GM18907 (cell line): Measurements from ENCODE around the gene NAT16.
A peak's percentile ranks its signal among the peaks of the same experiment; 100 is the strongest.
"Not testable (repeated sequence)": the region's sequence is repeated elsewhere in the genome, so short reads cannot be mapped to it uniquely, and the experiment has no call there.

Source experiments
- ATAC-seq: cut with Tn5 transposase; IDR thresholded peaks from one replicate; pipeline ENCODE4 v1.9.1; 2021; ENCODE audit warnings: mild to moderate bottlenecking, moderate library complexity; ENCODE audit not compliant: unreplicated experiment

The NAT16 gene

DNA sequence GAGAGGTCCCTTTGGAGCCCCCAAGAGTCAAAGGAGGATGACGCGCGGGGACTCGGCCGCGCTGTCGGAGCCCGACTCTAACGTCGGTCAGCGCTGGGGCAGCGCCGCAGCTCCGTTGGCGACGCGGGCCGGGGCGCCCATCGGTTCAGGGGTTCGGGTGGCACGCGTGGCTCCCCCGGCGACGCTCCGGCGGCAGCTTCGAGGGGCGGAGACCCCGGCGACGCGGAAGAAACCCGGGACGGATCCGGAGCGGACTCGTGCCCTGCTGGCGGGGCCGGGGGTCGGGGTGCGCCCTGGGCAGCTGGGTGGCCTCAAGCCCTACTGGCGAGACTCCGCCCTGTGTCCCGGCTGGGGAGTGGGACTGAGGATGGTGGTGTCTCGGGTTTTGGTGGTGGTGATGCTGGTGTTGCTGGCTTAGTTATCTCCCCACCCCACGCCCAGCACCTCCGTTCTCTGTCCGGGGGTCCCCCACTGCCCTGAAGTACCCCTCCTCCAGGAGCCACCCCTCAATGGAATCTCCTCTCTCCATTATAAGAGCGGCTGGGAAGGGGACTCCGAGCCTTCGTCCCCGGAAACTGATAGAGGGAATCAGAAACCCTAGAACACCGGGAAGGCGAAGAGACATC is at the start of gene NAT16:
TSS of gene NAT16 (minus strand) at position 164 of the 626 bp plus-strand sequence. CDS start 5,486 bp downstream, outside the sequence.
- no peak for ATAC-seq

DNA sequence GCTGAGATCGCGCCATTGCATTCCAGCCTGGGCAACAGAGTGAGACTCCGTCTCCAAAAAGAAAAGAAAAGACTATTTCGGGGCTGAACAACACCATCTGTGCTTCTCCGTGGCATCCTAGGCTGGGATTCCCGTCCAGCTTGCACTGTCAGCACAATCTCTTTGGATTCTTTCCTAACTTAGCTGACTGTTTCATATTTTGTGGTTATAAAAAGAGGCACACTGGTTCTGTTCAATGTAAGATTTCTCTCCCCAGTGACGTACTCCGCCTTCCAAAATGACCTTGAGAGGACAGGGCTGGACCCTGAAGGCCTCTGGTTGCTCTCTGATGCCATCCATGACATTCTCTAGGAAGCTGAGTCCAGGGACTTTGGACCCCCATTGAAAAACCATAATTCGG is 46.6 kb upstream of the NAT16 start:
- no peak for ATAC-seq

GRCh38 chr7:101225650-101226049 is 45.6 kb upstream of the NAT16 start:
- ATAC-seq, result no peak

DNA sequence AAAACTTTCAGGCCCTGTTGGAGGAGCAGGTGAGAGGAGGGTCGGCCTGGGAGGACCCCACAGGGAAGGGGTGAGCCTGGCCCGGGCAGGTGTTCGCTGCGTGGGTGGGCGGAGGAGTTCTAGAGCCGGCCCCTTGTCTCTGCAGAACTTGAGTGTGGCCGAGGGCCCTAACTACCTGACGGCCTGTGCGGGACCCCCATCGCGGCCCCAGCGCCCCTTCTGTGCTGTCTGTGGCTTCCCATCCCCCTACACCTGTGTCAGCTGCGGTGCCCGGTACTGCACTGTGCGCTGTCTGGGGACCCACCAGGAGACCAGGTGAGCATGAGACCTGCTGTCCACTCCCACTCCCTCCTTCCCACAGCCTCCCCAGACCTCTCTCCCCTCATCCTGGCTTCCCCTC is 43.4 kb upstream of the NAT16 start:
- ATAC-seq, result no peak

DNA sequence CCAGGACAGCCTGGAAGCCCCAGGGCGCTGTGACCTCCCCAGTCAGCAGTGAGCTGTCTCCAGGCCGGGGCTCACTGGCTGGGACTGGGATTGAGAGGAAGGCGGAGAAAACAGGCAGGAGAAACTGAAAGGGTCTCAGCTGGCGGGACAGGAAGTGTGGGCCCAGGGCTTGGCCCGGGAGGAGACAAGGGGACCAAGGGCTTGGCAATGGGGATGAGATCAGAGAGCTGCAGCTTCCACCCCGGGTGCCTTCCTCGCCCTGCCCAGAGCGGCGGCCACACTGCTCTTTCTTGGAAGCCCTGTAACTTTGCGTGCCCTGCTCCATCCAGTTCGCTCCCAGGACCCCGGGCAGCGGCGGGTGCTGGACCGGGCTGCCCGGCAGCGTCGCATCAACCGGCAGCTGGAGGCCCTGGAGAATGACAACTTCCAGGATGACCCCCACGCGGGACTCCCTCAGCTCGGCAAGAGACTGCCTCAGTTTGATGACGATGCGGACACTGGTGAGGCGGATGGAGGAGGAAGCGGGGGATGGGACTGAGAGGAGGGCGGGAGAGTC is 42.3 kb upstream of the NAT16 start:
- no peak for ATAC-seq

DNA sequence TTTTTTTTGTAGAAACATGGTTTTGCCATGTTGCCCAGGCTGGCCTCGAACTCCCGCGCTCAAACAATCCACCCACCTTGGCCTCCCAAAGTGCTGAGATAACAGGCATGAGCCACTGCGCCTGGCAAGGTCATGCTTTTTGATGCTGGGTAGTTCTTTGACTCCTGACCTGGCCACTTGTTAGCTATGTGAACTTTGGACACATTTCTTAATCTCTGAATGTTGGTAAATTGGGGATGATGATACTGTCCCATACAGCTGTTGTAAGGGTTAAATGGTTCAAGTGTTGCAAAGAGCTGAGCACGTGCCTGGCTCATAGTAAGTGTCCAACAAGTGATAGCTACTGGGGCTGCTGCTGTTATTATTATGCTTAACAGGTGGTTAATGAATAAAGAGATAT is 40.2 kb upstream of the NAT16 start:
- ATAC-seq, result no peak

DNA sequence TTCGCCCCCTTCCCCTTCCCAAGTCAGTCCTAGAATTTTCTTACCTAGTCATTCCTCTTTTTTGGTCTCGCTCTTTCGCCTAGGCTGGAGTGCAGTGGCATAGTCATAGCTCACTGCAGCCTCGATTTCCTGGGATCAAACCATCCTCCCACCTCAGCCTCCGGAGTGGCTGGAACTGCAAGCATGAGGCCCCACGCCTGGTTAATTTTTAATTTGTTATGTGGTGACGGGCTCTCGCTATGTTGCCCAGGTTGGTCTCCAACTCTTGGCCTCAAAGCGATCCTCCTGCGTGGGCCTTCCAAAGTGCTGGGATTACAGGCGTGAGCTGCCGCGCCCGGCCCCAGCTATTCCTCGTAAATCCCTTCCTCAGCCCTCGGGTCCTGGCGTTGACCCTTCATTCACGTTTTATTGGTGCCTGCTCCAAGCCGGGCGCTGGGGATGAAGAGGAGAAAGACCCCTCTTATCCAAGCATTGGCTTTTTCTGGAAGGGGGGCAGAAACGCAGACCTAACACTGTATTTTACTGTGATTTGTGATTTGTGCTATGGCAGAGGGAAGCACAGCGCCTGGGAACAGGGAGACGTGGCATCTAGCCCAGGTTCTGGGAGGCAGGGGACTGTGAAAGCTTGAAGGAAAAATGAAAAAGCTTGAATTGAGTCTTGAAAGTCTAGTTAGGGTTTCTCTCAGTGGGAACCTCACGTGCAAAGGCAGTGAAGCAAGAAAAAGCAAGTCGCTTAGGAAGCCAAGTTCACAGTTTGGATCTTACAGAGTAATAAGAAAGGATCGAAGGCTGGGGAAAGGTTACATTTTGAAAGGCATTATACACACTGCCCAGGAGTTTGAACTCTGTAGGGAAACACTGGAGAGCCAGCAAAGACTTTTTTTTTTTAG is 38.4 kb upstream of the NAT16 start:
- peak; percentile 16 for ATAC-seq

GRCh38 chr7:101217388-101218235 is 37.5 kb upstream of the NAT16 start, which contains the start of the genes PLOD3 and ZNHIT1:
Gene PLOD3 (minus strand): TSS chr7:101217581. CDS start chr7:101217274, 307 bp downstream.
Gene ZNHIT1 (plus strand): TSS chr7:101218165. CDS start chr7:101218196, 31 bp downstream.
- ATAC-seq, result peak; percentile 69

GRCh38 chr7:101216860-101217387 is 36.8 kb upstream of the NAT16 start:
- ATAC-seq, result peak; percentile 22

DNA sequence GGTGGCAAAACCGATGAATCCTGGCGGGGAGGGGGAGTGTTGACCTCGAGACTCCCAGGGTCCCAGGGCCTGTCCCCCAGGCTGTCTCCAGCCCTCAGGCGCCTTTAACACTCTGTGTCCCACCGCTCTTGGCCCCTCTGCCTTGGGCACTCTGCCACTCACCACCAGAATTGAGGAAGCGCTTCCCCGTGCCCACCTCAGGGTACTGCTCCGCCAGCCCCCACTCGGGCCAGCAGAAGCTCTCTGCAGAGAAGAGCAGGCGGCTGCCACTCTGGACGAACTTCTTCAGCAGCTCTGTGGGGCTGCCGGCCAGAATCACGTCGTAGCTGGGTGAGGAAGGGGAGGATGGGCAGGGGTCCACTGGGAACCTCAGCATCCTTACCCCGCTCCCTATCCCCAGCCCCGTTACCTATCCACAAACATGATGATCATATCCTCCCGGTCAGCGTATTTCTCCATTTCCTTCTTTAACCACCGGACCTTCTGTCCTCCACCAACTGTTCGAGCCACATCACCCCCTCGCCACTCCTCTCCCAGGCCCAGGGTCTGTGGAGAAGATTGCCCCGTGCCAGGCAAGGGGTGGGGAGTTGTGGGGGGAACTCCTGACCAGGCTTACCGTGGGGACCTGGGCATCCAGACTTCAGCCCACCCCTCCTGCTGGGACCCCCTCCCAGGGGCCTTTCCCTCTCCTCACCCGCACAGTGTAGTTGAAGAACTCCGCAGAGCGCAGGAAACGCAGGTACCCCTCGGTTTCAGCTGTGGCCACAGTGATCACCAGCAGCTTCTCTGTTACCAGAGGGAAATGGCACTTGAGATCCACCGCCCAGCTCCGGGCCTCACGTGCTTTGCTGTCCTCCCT is 36.1 kb upstream of the NAT16 start:
- no peak for ATAC-seq

GRCh38 chr7:101212014-101212413 is 31.9 kb upstream of the NAT16 start:
- ATAC-seq, result no peak

DNA sequence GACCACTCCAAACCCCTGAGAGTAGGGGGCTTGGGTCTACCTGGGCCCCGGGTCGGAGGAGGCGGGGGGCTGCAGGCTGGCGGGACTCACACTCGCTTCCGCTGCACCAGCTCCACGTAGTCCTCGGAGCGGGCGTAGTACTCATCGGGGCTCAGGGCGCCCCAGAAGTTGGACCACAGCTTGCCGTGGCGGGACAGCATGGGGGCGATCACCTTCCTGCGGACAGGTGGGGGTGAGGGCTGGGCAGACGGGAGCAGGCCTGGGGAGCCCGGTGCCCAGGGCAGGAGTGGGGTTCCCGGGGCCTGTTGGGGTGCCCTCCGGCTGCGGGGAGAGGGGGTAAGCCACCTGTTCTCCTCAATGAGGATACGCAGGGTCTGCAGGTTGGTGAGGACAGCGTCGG is 31.4 kb upstream of the NAT16 start:
- ATAC-seq, result no peak

- ATAC-seq, result no peak
Measured at GRCh38 chr7:101210143-101210542, 30.1 kb upstream of the NAT16 start.

- ATAC-seq, result no peak
Measured at GRCh38 chr7:101208794-101209193, 28.7 kb upstream of the NAT16 start.

DNA sequence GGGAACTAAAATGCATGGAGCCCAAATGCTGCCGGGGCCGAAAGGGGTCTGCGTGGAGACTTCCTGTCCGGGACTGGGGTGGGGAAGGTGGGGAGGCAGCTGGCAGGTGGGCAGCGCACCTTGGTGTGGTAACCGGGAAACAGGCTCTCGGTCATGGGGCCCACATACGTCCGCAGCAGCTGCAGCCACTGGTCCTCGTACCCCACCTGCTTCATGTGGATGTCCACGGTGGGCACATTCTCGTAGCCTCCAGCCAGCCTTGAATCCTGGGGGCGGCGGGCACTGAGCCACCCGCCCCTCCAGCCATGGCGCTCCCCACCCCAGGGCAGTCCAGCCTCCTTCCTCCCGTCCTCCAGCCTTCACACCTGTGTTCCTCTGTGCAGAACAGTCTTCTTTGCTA is 27.4 kb upstream of the NAT16 start:
- no peak for ATAC-seq

GRCh38 chr7:101206665-101207042 is 26.6 kb upstream of the NAT16 start:
- ATAC-seq, result no peak

DNA sequence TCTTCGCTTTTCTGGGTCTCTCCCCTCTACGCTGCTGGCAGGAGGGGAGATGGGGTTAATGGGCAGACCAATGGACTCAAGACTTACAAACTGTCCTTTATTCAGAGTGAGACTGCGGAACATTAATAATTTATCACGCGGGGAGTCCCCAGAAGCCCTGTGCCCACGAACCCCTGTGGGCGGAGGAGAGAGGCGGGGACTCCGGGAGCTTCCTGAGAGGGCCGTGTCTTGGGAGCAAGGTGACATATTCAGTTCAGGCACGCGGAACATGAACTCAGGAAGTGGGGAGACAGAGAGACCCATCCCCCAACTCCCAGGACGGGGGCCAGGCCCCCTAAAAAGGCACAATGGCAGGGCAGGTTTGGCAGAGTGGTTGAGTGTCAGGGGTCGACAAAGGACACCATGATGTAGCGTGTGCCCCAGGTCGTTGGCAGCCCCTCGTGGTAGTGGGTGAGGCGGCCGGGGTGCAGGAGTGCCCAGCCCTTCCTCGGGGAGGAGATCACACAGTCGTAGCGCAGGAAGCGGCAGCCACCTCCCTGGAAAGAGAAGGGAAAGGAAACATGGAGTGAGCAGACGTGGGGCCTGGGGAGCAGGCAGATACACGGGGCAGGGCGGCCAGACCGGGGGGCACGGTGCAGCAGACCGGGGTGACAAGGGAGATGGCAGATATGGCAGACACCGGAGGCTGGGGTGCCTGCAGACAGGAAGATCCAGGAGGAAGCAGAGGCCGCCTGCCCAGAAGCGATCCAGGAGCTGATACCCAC is 26.0 kb upstream of the NAT16 start:
- no peak for ATAC-seq

DNA sequence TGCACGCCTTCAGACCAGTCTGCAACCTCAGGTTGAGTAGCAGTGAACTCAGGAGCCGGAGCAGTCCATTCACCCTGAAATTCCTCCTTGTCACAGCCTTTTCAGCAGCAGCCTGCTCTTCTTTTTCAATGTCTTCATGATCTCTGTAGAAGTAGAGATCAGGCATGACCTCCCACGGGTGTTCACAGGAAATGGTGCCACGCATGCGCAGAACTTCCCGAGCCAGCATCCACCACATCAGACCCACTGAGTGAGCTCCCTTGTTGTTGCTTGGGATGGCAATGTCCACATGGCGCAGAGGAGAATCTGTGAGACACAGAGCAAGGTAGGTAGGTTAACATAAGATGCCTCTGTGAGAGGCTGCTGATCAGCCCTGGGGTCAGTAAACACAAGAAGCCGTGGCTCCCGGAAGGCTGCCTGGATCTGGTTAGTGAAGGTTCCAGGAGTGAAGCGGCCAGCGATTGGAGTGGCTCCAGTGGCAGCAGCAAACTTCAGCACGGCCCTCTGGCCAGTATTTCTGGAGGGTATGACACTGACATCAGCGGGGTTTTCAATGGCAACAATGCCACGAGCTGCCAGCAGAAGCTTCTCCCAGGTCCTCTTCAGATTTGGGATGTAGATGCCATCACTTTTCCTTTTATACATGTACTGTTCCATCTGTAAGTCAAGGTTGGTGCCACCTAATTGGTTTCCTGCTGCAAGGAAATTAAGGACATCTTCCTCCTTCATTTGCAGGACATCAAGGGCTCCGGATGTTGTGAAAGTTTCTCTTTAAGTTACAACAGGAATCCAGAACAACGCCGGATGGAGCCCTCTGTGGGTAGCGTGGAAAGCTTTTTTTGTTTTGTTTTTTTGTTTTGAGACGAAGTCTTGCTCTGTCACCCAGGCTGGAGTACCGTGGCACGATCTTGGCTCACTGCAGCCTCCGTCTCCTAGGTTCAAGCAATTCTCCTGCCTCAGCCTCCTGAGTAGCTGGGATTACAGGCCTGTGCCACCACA is 23.9 kb upstream of the NAT16 start:
- ATAC-seq, result not testable (repeated sequence)
